SK-N-SH (cell line): ENCODE results near the gene GGA3. TPM values are rescaled to one million over a fixed set of nuclear protein-coding genes. Genes with fewer than 3 reads are reported as not detected.

Experiments
- CTCF ChIA-PET: fragments of 300-600, 350-600 bp; formaldehyde crosslinking; extraction: SDS; loops from one replicate; lab custom pipeline; 2021; lab: Yijun Ruan, JAX
- POLR2A ChIA-PET: fragments of 350-600 bp; sonication (Branson Sonifier 250); formaldehyde crosslinking; extraction: SDS; loops from one replicate; lab custom pipeline; 2020; ENCODE audit warnings: antibody characterized with exemption, inconsistent platforms; lab: Yijun Ruan, JAX
- DNase-seq: peaks from one replicate; pipeline ENCODE4 v3.0.0; 2012
- H2AFZ ChIP-seq: fragments of 200-600 bp; sonication (generic); 2 replicates; pipeline ENCODE4 v1.8.1; 2016; ENCODE audit warnings: antibody characterized with exemption, mild to moderate bottlenecking, low read depth
- H3F3A ChIP-seq: fragments of 200-600 bp; sonication (generic); replicated peaks from 2 replicates; pipeline ENCODE3; 2016; ENCODE audit warnings: antibody characterized with exemption, mild to moderate bottlenecking; ENCODE audit not compliant: insufficient read depth
- H3K27ac ChIP-seq, 2 experiments: fragments of 200-500 bp in 1 of 2; fragments of 200-600 bp in 1 of 2; sonication (Bioruptor generic) in 1 of 2; sonication (generic), shearing (Covaris generic) in 1 of 2; 2 replicates each; pipeline versions ENCODE4 v1.5.1 to v1.6.1; 2014 to 2016; ENCODE audit warnings: low read depth in 2 of 2, inconsistent platforms in 1 of 2, low read length in 1 of 2, mild to moderate bottlenecking in 1 of 2, mixed read lengths in 1 of 2
- H3K27me3 ChIP-seq: fragments of 200-600 bp; sonication (generic), shearing (Covaris generic); 2 replicates; pipeline ENCODE4 v1.6.1; 2016; ENCODE audit warnings: mixed run types; ENCODE audit not compliant: insufficient read depth
- H3K36me3 ChIP-seq, 2 experiments: fragments of 200-500 bp in 1 of 2; fragments of 200-600 bp in 1 of 2; sonication (Bioruptor generic) in 1 of 2; sonication (generic) in 1 of 2; replicated peaks in 1 of 2; 2 replicates each; pipeline versions ENCODE3 to v1.5.1; 2014 to 2016; ENCODE audit warnings: low read length in 1 of 2, mild to moderate bottlenecking in 1 of 2; ENCODE audit not compliant: insufficient read depth in 2 of 2, control insufficient read depth in 1 of 2
- H3K4me1 ChIP-seq, 2 experiments: fragments of 200-500 bp in 1 of 2; fragments of 200-600 bp in 1 of 2; sonication (Bioruptor generic) in 1 of 2; sonication (generic), shearing (Covaris generic) in 1 of 2; 2 replicates each; pipeline versions ENCODE4 v1.5.1 to v1.6.1; 2014 to 2016; ENCODE audit warnings: low read depth in 1 of 2, low read length in 1 of 2, mixed run types in 1 of 2; ENCODE audit not compliant: insufficient read depth in 2 of 2, control insufficient read depth in 1 of 2
- H3K4me2 ChIP-seq: fragments of 200-600 bp; sonication (generic), shearing (Covaris generic); 2 replicates; pipeline ENCODE4 v1.6.1; 2017; ENCODE audit warnings: mixed run types
- H3K4me3 ChIP-seq, 2 experiments: fragments of 200-500 bp in 1 of 2; fragments of 200-600 bp in 1 of 2; sonication (Bioruptor generic) in 1 of 2; sonication (generic), shearing (Covaris generic) in 1 of 2; 2 replicates each; pipeline versions ENCODE4 v1.5.1 to v1.8.1; 2014 to 2016; ENCODE audit warnings: low read depth in 2 of 2, inconsistent platforms in 1 of 2, low read length in 1 of 2, mild to moderate bottlenecking in 1 of 2, mixed read lengths in 1 of 2, moderate library complexity in 1 of 2
- H3K79me2 ChIP-seq: fragments of 200-600 bp; sonication (generic); 2 replicates; pipeline ENCODE4 v1.8.1; 2017; ENCODE audit warnings: mild to moderate bottlenecking; ENCODE audit not compliant: insufficient read depth
- H3K9ac ChIP-seq: fragments of 200-600 bp; sonication (generic); 2 replicates; pipeline ENCODE4 v1.6.1; 2017; ENCODE audit warnings: mixed run types
- H3K9me2 ChIP-seq: fragments of 200-600 bp; sonication (generic); 2 replicates; pipeline ENCODE4 v1.6.1; 2017; ENCODE audit warnings: mixed run types
- H3K9me3 ChIP-seq: fragments of 200-600 bp; sonication (generic); 2 replicates; pipeline ENCODE4 v1.6.1; 2017; ENCODE audit warnings: mixed run types, mild to moderate bottlenecking, moderate library complexity
- H4K20me1 ChIP-seq: fragments of 200-600 bp; sonication (generic); 2 replicates; pipeline ENCODE4 v1.6.1; 2017; ENCODE audit warnings: mild to moderate bottlenecking, mixed run types; ENCODE audit not compliant: insufficient read depth
- CHD2 ChIP-seq: fragments of 150-350 bp; IDR thresholded peaks from 2 replicates; pipeline ENCODE4 v1.6.1; 2018; ENCODE audit warnings: low read length; ENCODE audit not compliant: partially characterized antibody
- ELF1 ChIP-seq: IDR thresholded peaks from 2 replicates; pipeline ENCODE4 v1.4.0; 2012
- EP300 ChIP-seq, 2 experiments: IDR thresholded peaks; 2 replicates each; pipeline versions ENCODE4 v1.4.0 to v1.6.1; 2012; ENCODE audit warnings: borderline replicate concordance in 1 of 2, low read depth in 1 of 2, low read length in 1 of 2
- EZH2phosphoT487 ChIP-seq: fragments of 200-600 bp; sonication (generic); IDR thresholded peaks from 2 replicates; pipeline ENCODE4 v1.6.1; 2017; ENCODE audit warnings: low read depth, mixed run types, mild to moderate bottlenecking, antibody characterized with exemption, moderate library complexity, borderline replicate concordance
- FOSL2 ChIP-seq: IDR thresholded peaks from 2 replicates; pipeline ENCODE4 v1.4.0; 2012; ENCODE audit warnings: low read depth, mild to moderate bottlenecking, moderate library complexity, borderline replicate concordance
- FOXJ3 ChIP-seq: sonication (generic); formaldehyde crosslinking; IDR thresholded peaks from 2 replicates; pipeline ENCODE4 v1.5.1; 2020; ENCODE audit warnings: mild to moderate bottlenecking, missing genetic modification reagents
- JUND ChIP-seq: IDR thresholded peaks from 2 replicates; pipeline ENCODE4 v1.4.0; 2012
- MEF2A ChIP-seq: IDR thresholded peaks from 2 replicates; pipeline ENCODE4 v1.4.0; 2012; ENCODE audit warnings: low read depth, borderline replicate concordance
- NRF1 ChIP-seq: IDR thresholded peaks from 2 replicates; pipeline ENCODE4 v1.6.1; 2012; ENCODE audit warnings: low read depth, mild to moderate bottlenecking, low read length
- RXRA ChIP-seq: IDR thresholded peaks from 2 replicates; pipeline ENCODE4 v1.4.0; 2012; ENCODE audit warnings: low read depth, mild to moderate bottlenecking, borderline replicate concordance
- SMC3 ChIP-seq: IDR thresholded peaks from 2 replicates; pipeline ENCODE4 v1.6.1; 2012; ENCODE audit warnings: low read depth, low read length, improper control_type of control experiment
- TAF1 ChIP-seq: IDR thresholded peaks from 2 replicates; pipeline ENCODE4 v1.6.1; 2012; ENCODE audit warnings: low read depth, mild to moderate bottlenecking, low read length, moderate library complexity, borderline replicate concordance
- TCF12 ChIP-seq: IDR thresholded peaks from 2 replicates; pipeline ENCODE4 v1.4.0; 2012
- TEAD4 ChIP-seq: IDR thresholded peaks from 2 replicates; pipeline ENCODE4 v1.4.0; 2012; ENCODE audit warnings: mild to moderate bottlenecking, borderline replicate concordance; ENCODE audit not compliant: insufficient read depth
- YY1 ChIP-seq: IDR thresholded peaks from 2 replicates; pipeline ENCODE4 v1.4.0; 2012; ENCODE audit warnings: low read depth, mild to moderate bottlenecking
- WGBS: methylation state at CpG from one replicate; pipeline ENCODE4 v1.1.6; 2017; ENCODE audit warnings: low lambda C conversion rate; 5-methylcytosine and 5-hydroxymethylcytosine counted together
- polyA plus RNA-seq, 3 experiments: library from polyadenylated mRNA; depleted of rRNA; stranded (reverse); fragments of >200 nt; gene quantifications; 2 replicates each; pipeline ENCODE4 v1.2.3, GENCODE V29; 2012
- TF ChIP-seq, protein P1 (sequence below): IDR thresholded peaks from 2 replicates; pipeline ENCODE4 v1.4.0; 2012; ENCODE audit warnings: low read depth, borderline replicate concordance
- TF ChIP-seq, protein P2 (sequence below): IDR thresholded peaks from 2 replicates; pipeline ENCODE4; 2012

The GGA3 gene
- polyA plus RNA-seq, 1 of the 3 experiments (the other 2 are of a cell fraction), result 42.5 TPM

DNA sequence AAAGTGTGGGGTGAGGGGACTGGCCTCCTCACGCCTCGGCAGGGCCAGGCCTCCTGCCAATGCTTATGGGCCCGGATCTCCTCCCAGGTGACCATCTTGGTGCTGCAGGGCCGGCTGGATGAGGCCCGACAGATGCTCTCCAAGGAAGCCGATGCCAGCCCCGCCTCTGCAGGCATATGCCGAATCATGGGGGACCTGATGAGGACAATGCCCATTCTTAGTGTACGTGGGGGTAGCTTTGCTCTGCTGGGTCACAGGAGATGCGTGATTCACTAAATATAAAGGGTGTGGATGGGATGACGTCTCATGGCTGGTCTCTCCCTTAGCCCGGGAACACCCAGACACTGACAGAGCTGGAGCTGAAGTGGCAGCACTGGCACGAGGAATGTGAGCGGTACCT is 36.4 kb downstream of the GGA3 start:
- Histone ChIP-seq H3K4me3 (no peak overlapping the region), H3K27me3 (no peaks in the 10 kb centered on the region), H3F3A (no peaks in the 10 kb centered on the region), H3K9ac (no peak overlapping the region), H3K79me2 (peaks cover 12% of the 10 kb centered on the region), H2AFZ (no peak overlapping the region), H3K4me1 (no peaks in the 10 kb centered on the region), H3K36me3 (peaks cover 37 to 43% of the 10 kb centered on the region in 2 experiments), H3K4me2 (no peak overlapping the region), H3K9me2 (no peaks in the 10 kb centered on the region), H4K20me1 (no peaks in the 10 kb centered on the region), H3K27ac (no peak overlapping the region), H3K9me3 (no peaks in the 10 kb centered on the region)
- WGBS, result 90% methylated on average over 14 of the region's 14 CpGs
- CTCF ChIA-PET, result interaction anchor here (6.2 to 14.9 kb wide), 2 partner anchors 12 to 23 kb away, joined by 34 to 136 read pairs; no protein-coding TSS in a partner anchor
- TF ChIP-seq TCF12 (no peak), YY1 (no peak), FOXJ3 (CRISPR knock-in tag) (no peak), SMC3 (no peak), EZH2phosphoT487 (no peak), TEAD4 (no peak), JUND (no peak), ELF1 (no peak), CHD2 (no peak)
- TF ChIP-seq, protein P1, sequence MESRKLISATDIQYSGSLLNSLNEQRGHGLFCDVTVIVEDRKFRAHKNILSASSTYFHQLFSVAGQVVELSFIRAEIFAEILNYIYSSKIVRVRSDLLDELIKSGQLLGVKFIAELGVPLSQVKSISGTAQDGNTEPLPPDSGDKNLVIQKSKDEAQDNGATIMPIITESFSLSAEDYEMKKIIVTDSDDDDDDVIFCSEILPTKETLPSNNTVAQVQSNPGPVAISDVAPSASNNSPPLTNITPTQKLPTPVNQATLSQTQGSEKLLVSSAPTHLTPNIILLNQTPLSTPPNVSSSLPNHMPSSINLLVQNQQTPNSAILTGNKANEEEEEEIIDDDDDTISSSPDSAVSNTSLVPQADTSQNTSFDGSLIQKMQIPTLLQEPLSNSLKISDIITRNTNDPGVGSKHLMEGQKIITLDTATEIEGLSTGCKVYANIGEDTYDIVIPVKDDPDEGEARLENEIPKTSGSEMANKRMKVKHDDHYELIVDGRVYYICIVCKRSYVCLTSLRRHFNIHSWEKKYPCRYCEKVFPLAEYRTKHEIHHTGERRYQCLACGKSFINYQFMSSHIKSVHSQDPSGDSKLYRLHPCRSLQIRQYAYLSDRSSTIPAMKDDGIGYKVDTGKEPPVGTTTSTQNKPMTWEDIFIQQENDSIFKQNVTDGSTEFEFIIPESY, result no peak
- POLR2A ChIA-PET, result no interaction called here
- no peak for DNase-seq

DNA sequence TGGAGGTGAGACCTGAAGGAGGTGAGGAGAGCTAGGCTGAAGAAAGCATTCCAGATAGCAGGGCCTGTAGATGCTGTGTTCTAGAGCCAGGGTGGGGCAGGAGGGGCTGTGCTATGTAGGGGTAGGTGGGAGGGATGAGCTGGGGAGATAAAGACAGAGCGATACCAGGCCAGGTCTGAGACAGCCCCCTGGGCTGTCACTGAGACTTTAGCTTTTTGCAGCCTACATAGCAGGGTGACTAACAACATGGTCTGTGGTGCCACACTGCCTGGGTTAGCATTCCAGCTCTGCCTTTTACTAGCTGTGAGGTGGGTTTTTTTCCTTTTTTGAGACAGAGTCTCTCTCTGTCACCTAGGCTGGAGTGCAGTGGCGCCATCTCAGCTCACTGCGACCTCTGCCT is 41.6 kb downstream of the GGA3 start:
- Histone ChIP-seq H2AFZ (no peak overlapping the region), H3K4me2 (no peak overlapping the region), H3F3A (peaks cover 5% of the 10 kb centered on the region), H3K9ac (no peak overlapping the region), H3K36me3 (peaks cover 30 to 57% of the 10 kb centered on the region in 2 experiments), H3K4me3 (no peak overlapping the region), H4K20me1 (no peaks in the 10 kb centered on the region), H3K9me2 (no peaks in the 10 kb centered on the region), H3K27me3 (no peaks in the 10 kb centered on the region), H3K79me2 (peaks cover 17% of the 10 kb centered on the region), H3K27ac (no peak overlapping the region), H3K9me3 (no peaks in the 10 kb centered on the region), H3K4me1 (no peaks in the 10 kb centered on the region)
- DNase-seq, result no peak
- TF ChIP-seq EP300 (IDR thresholded peaks at IDR 0.05; ENCODE audit: borderline replicate concordance in 1 of 2, low read depth in 1 of 2, low read length in 1 of 2), result no peak
- TF ChIP-seq FOSL2, result no peak
- TF ChIP-seq, protein P2, sequence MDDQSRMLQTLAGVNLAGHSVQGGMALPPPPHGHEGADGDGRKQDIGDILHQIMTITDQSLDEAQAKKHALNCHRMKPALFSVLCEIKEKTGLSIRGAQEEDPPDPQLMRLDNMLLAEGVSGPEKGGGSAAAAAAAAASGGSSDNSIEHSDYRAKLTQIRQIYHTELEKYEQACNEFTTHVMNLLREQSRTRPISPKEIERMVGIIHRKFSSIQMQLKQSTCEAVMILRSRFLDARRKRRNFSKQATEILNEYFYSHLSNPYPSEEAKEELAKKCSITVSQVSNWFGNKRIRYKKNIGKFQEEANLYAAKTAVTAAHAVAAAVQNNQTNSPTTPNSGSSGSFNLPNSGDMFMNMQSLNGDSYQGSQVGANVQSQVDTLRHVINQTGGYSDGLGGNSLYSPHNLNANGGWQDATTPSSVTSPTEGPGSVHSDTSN, result no peak
- no peak for TF ChIP-seq NRF1
- no peak for TF ChIP-seq MEF2A
- TF ChIP-seq TAF1, result no peak
- TF ChIP-seq SMC3, result no peak
- no peak for TF ChIP-seq RXRA
- CTCF ChIA-PET, result interaction anchor here (1.0 to 14.9 kb wide), 8 partner anchors 11 to 231 kb away, joined by 3 to 136 read pairs (median 4); partner anchors contain the start of genes GGA3 and MRPS7
- whole genome bisulfite sequencing, result 95% methylated on average over 3 of the region's 3 CpGs
- POLR2A ChIA-PET, result no interaction called here
